Epithelial cell of prostate (primary cell): ENCODE data around the gene CHST2.
A peak's percentile ranks its signal among the peaks of the same experiment; 100 is the strongest.
"Not testable (repeated sequence)": the region's sequence is repeated elsewhere in the genome, so short reads cannot be mapped to it uniquely, and the experiment has no call there.

Experiments
- DNase-seq: peaks from one replicate; pipeline ENCODE4 v3.0.0-alpha.2; 2011; ENCODE audit warnings: low read depth, low spot score
- H3K27ac ChIP-seq: fragments of 450-650 bp; 2 replicates; pipeline ENCODE4 v1.5.1; 2017; ENCODE audit warnings: mild to moderate bottlenecking

The CHST2 gene

GRCh38 chr3:143119009-143119914, at the start of gene CHST2:
Gene CHST2, plus strand, starts transcription at chr3:143119771. Its CDS starts 1,046 bp downstream, at chr3:143120817.
- DNase-seq, result peak; percentile 20
- H3K27ac ChIP-seq, result no peak within 1 kb of the TSS

GRCh38 chr3:143070977-143071551, 48.5 kb upstream of the CHST2 start:
- DNase-seq, result peak; percentile 51
- peak overlapping the region; percentile 46 for H3K27ac ChIP-seq

GRCh38 chr3:143071776-143072175, 47.8 kb upstream of the CHST2 start:
- no peak for DNase-seq
- H3K27ac ChIP-seq, result peak overlapping the region; percentile 46

GRCh38 chr3:143072298-143073020, 47.1 kb upstream of the CHST2 start:
- not testable (repeated sequence) for DNase-seq
- peak overlapping the region; percentile 46 for H3K27ac ChIP-seq

GRCh38 chr3:143073541-143073940, 46.0 kb upstream of the CHST2 start:
- DNase-seq, H3K27ac ChIP-seq: not testable (repeated sequence)

GRCh38 chr3:143073983-143074382, 45.6 kb upstream of the CHST2 start:
- not testable (repeated sequence) for DNase-seq

GRCh38 chr3:143078883-143079282, 40.7 kb upstream of the CHST2 start:
- no peak overlapping the region for H3K27ac ChIP-seq
- DNase-seq, result no peak

More at GRCh38 chr3:143073983-143074382, 45.6 kb upstream of the CHST2 start:
- not testable (repeated sequence) for H3K27ac ChIP-seq

GRCh38 chr3:143080196-143080595, 39.4 kb upstream of the CHST2 start:
- DNase-seq, result no peak
- H3K27ac ChIP-seq, result no peak overlapping the region

GRCh38 chr3:143081365-143081764, 38.2 kb upstream of the CHST2 start:
- no peak for DNase-seq
- H3K27ac ChIP-seq, result no peak overlapping the region

GRCh38 chr3:143081844-143082778, 37.5 kb upstream of the CHST2 start:
- no peak overlapping the region for H3K27ac ChIP-seq
- DNase-seq, result no peak

GRCh38 chr3:143083781-143084180, 35.8 kb upstream of the CHST2 start:
- no peak overlapping the region for H3K27ac ChIP-seq
- DNase-seq, result no peak

- DNase-seq, result no peak
- no peak overlapping the region for H3K27ac ChIP-seq
Measured at GRCh38 chr3:143084856-143085731, 34.5 kb upstream of the CHST2 start.

GRCh38 chr3:143088835-143089234, 30.7 kb upstream of the CHST2 start:
- H3K27ac ChIP-seq, result no peak overlapping the region
- no peak for DNase-seq

- no peak for DNase-seq
- no peak overlapping the region for H3K27ac ChIP-seq
Measured at GRCh38 chr3:143089965-143090364, 29.6 kb upstream of the CHST2 start.

- no peak for DNase-seq
Measured at GRCh38 chr3:143090486-143090885, 29.1 kb upstream of the CHST2 start.

GRCh38 chr3:143090976-143091837, 28.4 kb upstream of the CHST2 start:
- no peak for DNase-seq
- no peak overlapping the region for H3K27ac ChIP-seq

More at GRCh38 chr3:143090486-143090885, 29.1 kb upstream of the CHST2 start:
- no peak overlapping the region for H3K27ac ChIP-seq

- no peak for DNase-seq
- H3K27ac ChIP-seq, result no peak overlapping the region
Measured at GRCh38 chr3:143092191-143092590, 27.4 kb upstream of the CHST2 start.

- no peak overlapping the region for H3K27ac ChIP-seq
- no peak for DNase-seq
Measured at GRCh38 chr3:143095813-143096212, 23.8 kb upstream of the CHST2 start.
